ENCODE results near the gene COL25A1. TPM values are rescaled to one million over a fixed set of nuclear protein-coding genes. Genes with fewer than 3 reads are reported as not detected.

Gene COL25A1
- total RNA-seq, 1 experiment from 2014 or later = not detected

DNA sequence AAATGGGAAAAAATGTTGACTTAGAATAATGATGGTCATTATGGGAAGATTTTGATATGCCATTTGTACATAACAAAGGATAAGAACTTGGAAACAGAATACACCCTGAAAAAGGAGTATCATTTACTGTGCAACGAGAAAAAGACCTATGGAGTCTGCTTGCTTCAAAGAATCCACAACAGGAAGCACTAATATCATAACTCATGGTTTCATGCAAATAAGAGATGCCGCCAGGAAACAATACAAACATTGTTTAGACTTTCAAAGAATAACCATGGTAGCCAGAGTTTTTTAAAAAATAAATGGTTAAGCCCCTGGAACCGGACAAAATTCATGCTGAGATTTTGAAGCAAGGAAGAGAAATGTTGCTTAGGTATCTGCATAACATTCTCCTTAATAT lies 399.7 kb downstream of the COL25A1 start:
- CTCF ChIA-PET = no interaction called here
- intact Hi-C loops (cut with micrococcal nuclease; ENCODE audit: unreplicated experiment) = no loop called here
- Mint-ChIP-seq H3K4me3 (ENCODE audit: low read depth, unreplicated experiment) (no peak overlapping the region), H3K9me3 (ENCODE audit: low read depth, unreplicated experiment) (no peaks in the 10 kb centered on the region), H3K27me3 (ENCODE audit: unreplicated experiment) (no peaks in the 10 kb centered on the region), H3K27ac (ENCODE audit: unreplicated experiment) (no peak overlapping the region), H3K4me1 (ENCODE audit: low read depth, unreplicated experiment) (no peaks in the 10 kb centered on the region), H3K36me3 (ENCODE audit: insufficient read depth, unreplicated experiment) (no peaks in the 10 kb centered on the region)
- TF ChIP-seq, protein P1, sequence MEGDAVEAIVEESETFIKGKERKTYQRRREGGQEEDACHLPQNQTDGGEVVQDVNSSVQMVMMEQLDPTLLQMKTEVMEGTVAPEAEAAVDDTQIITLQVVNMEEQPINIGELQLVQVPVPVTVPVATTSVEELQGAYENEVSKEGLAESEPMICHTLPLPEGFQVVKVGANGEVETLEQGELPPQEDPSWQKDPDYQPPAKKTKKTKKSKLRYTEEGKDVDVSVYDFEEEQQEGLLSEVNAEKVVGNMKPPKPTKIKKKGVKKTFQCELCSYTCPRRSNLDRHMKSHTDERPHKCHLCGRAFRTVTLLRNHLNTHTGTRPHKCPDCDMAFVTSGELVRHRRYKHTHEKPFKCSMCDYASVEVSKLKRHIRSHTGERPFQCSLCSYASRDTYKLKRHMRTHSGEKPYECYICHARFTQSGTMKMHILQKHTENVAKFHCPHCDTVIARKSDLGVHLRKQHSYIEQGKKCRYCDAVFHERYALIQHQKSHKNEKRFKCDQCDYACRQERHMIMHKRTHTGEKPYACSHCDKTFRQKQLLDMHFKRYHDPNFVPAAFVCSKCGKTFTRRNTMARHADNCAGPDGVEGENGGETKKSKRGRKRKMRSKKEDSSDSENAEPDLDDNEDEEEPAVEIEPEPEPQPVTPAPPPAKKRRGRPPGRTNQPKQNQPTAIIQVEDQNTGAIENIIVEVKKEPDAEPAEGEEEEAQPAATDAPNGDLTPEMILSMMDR (IDR thresholded peaks at IDR 0.05; ENCODE audit: unreplicated experiment) = no peak
- no TSS peak for BruUV-seq (replicated peaks)
- DNase-seq = no peak

DNA sequence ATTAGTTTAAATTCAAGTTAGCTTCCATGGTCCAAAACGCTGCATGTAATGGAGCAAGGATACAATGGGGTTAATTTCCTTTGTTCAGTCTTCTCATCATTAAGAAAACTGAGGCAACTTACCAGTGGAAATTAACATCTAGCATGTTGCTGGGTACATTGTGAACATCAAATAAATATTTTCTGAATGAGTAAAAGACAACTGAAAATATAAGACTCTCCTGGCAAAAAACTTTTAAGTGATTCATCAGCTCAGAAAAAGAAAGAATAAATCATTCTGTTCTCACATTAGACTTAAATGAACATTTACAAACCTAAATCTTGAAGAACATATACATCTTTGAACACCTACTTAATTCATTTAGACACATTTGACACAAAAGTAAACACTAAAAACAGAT lies 401.2 kb downstream of the COL25A1 start:
- H3K9me3 Mint-ChIP-seq (ENCODE audit: low read depth, unreplicated experiment) = no peaks in the 10 kb centered on the region
- no peaks in the 10 kb centered on the region for H3K4me1 Mint-ChIP-seq (ENCODE audit: low read depth, unreplicated experiment)
- intact Hi-C loops (cut with micrococcal nuclease; ENCODE audit: unreplicated experiment) = no loop called here
- H3K4me3 Mint-ChIP-seq (ENCODE audit: low read depth, unreplicated experiment) = no peak overlapping the region
- H3K27me3 Mint-ChIP-seq (ENCODE audit: unreplicated experiment) = no peaks in the 10 kb centered on the region
- H3K27ac Mint-ChIP-seq (ENCODE audit: unreplicated experiment) = no peak overlapping the region
- no peaks in the 10 kb centered on the region for H3K36me3 Mint-ChIP-seq (ENCODE audit: insufficient read depth, unreplicated experiment)
- TF ChIP-seq, protein P1 (IDR thresholded peaks at IDR 0.05; ENCODE audit: unreplicated experiment) = no peak
- CTCF ChIA-PET = no interaction called here
- no peak for DNase-seq
- BruUV-seq (replicated peaks) = no TSS peak

DNA sequence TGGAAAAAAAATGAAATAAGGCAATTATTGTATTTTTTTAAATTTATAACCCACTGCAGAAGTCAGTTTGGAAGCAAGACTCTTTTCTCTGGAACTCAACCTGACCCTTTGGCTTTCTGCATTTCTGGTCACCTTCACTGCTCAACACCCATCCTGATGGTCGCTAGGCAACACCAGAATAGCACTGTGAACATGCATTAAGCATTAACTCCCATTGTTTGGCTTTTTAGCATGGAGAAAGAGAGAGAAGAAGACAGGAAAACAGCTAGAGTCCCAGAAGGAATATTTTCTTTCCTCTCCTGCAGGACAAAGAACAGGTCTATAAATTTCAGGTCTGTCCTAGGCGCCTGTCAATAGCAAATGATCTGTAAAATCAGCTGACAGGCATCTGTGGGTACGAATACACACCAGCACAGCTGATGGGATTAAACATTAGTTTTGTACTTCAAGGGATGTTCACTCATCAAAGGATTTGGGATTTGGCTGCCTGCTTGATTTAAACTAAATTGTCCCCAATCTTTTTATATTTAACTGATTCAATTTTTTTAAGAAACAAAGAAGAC lies 402.4 kb downstream of the COL25A1 start:
- Mint-ChIP-seq H3K4me1 (ENCODE audit: low read depth, unreplicated experiment) (no peaks in the 10 kb centered on the region), H3K9me3 (ENCODE audit: low read depth, unreplicated experiment) (no peaks in the 10 kb centered on the region), H3K4me3 (ENCODE audit: low read depth, unreplicated experiment) (no peak overlapping the region), H3K27me3 (ENCODE audit: unreplicated experiment) (no peaks in the 10 kb centered on the region), H3K36me3 (ENCODE audit: insufficient read depth, unreplicated experiment) (no peaks in the 10 kb centered on the region), H3K27ac (ENCODE audit: unreplicated experiment) (no peak overlapping the region)
- DNase-seq = no peak
- TF ChIP-seq, protein P1 (IDR thresholded peaks at IDR 0.05; ENCODE audit: unreplicated experiment) = no peak
- no TSS peak for BruUV-seq (replicated peaks)
- intact Hi-C loops (cut with micrococcal nuclease; ENCODE audit: unreplicated experiment) = no loop called here
- CTCF ChIA-PET = no interaction called here

- TF ChIP-seq, protein P1 (IDR thresholded peaks at IDR 0.05; ENCODE audit: unreplicated experiment) = no peak
- BruUV-seq (replicated peaks) = no TSS peak
- CTCF ChIA-PET = no interaction called here
- Mint-ChIP-seq H3K4me3 (ENCODE audit: low read depth, unreplicated experiment) (no peak overlapping the region), H3K27ac (ENCODE audit: unreplicated experiment) (no peak overlapping the region), H3K9me3 (ENCODE audit: low read depth, unreplicated experiment) (no peaks in the 10 kb centered on the region), H3K36me3 (ENCODE audit: insufficient read depth, unreplicated experiment) (no peaks in the 10 kb centered on the region), H3K4me1 (ENCODE audit: low read depth, unreplicated experiment) (no peaks in the 10 kb centered on the region), H3K27me3 (ENCODE audit: unreplicated experiment) (no peaks in the 10 kb centered on the region)
- intact Hi-C loops (cut with micrococcal nuclease; ENCODE audit: unreplicated experiment) = no loop called here
- no peak for DNase-seq
These were observed 409.0 kb downstream of the COL25A1 start for GRCh38 chr4:108893468-108893867.
